GM19452 (cell line): ENCODE results near the gene DPP6.

Experiments used
- ATAC-seq: cut with Tn5 transposase; IDR thresholded peaks from one replicate; pipeline ENCODE4 v1.9.1; 2021; ENCODE audit not compliant: unreplicated experiment

DPP6 gene

GRCh38 chr7:154685564-154685901, 633.3 kb downstream of the DPP6 start:
- ATAC-seq, result no peak

DNA sequence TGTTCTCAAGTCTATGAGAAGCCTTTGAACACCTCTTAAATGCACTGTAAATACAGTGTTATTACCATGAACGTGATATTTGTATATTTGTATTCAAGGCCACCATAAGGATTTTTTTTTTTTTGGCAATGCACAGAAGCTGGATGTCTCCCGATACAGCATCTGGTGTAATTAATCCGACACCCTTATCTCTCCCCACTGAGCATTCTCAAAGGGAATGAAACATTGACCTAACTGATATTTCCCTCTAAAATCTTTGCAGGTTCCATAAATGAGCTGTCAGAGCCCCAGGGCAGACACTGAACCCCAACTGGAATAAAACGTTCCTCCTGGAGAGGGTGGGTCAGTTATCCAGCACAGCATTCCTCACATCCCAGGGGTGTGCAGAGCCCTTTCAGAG, 634.1 kb downstream of the DPP6 start:
- no peak for ATAC-seq

GRCh38 chr7:154688952-154689351, 636.8 kb downstream of the DPP6 start:
- ATAC-seq, result no peak

DNA sequence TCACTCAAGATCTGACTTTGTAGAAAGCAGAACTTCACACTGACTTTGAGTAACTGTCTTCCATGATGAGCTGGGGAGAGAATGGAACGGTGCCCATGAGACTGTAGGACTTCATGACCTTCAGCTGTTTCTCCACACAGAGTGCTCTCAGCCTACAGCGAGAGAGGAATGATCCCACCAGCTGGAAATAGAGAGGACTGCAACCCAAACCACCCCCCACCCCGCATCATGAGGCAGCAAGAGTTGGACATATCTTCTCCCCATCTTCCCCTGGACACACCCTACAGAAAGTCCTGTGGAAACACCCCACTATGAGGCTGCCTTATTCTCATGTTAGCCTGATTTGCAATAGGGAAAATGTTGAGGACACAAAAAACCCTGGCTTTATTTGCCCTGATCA, 638.2 kb downstream of the DPP6 start:
- no peak for ATAC-seq

DNA sequence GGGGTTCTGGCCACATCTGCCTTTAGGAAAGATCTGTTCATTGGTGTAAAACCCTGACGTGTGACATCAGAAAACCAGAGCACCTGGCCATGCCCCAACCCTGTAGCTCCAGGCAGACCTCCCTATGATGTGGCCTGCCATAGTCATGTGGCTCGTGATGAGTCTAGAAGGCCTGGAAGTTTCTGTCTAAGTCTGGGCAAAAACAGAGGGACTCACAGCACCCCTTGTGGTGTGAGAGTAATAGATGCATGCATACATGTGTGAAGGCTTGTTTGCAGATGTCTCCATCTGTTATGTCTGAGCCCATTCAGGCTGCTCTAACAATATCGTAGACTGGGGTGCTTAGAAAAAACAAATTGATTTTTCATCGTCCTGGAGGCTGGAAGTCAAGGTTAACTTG, 641.5 kb downstream of the DPP6 start:
- no peak for ATAC-seq

DNA sequence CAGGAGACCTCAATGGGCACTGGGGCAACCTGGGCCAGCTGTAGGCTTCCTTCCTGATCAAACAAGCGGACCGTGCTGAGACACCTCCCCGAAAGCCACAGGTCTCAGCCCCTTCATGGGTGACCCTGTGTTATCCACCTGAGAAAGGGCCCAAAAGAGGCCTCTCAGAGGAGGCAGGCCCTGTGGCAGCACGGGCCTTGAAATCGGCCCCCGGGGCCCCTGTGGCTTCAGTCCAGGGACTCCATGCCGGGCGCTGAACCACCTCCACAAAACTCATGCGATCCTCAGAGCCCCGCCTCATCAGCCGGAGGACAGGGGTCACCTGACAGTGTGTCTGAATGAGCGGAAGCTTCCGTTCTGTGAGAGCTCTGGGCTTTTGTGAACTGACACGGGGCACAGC, 643.6 kb downstream of the DPP6 start:
- no peak for ATAC-seq

- no peak for ATAC-seq
Measured at GRCh38 chr7:154696556-154696955, 644.4 kb downstream of the DPP6 start.

GRCh38 chr7:154698726-154699291, 646.6 kb downstream of the DPP6 start:
- ATAC-seq, result no peak

GRCh38 chr7:154699417-154699816, 647.2 kb downstream of the DPP6 start:
- no peak for ATAC-seq

- ATAC-seq, result no peak
Measured at GRCh38 chr7:154709840-154710520, 657.8 kb downstream of the DPP6 start.

GRCh38 chr7:154720016-154720415, 667.8 kb downstream of the DPP6 start:
- ATAC-seq, result no peak

GRCh38 chr7:154721086-154721485, 668.9 kb downstream of the DPP6 start:
- ATAC-seq, result no peak

DNA sequence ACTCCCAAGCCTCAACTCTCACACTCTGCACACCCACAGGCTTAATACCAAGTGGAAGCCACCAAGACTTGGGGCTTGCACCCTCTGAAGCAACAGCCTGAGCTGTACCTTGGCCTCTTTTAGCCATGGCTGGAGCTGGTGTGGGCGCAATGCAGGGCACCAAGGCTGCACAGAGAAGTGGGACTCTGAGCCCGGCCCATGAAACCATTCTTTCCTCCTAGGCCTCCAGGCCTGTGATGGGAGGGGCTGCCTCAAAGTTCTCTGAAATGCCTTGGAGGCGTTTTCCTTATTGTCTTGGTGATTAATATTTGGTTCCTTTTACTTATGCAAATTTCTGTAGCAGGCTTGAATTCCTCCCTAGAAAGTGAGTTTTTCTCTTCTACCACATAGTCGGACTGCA, 674.2 kb downstream of the DPP6 start:
- ATAC-seq, result no peak

- no peak for ATAC-seq
Measured at GRCh38 chr7:154729056-154729455, 676.9 kb downstream of the DPP6 start.

GRCh38 chr7:154735766-154736165, 683.6 kb downstream of the DPP6 start:
- ATAC-seq, result no peak

- ATAC-seq, result no peak
Measured at GRCh38 chr7:154736389-154736788, 684.2 kb downstream of the DPP6 start.

GRCh38 chr7:154738216-154738615, 686.0 kb downstream of the DPP6 start:
- no peak for ATAC-seq

GRCh38 chr7:154741131-154741530, 688.9 kb downstream of the DPP6 start:
- no peak for ATAC-seq

GRCh38 chr7:154743206-154743605, 691.0 kb downstream of the DPP6 start:
- ATAC-seq, result no peak

DNA sequence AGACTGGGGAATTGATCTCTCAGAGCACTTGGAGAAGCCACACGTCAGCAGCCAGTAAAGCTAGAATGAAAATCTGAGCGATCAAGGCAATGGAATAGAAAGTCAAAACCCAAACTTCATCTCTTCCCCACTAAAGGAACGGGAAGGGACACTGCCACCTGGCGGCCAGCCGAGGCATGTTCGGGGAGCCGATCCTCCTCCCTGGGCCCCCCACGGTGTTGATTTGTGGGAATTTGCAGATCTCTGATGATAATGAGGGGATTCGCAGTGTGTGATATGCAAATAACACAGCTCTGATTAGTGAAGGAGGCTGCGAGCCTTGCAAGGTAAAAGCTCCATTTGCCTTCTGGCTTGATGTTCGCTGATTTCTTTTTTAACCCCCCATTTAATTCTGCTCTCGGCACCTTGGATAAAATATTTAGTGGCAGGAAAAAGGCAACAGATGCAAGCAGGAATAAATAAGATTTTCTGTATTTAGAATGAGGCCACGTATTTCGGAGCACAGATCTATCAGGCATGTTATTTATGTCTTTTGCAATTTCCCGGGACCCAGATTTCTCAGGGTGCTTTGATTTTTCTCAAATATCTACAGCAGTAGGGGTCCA, 692.2 kb downstream of the DPP6 start:
- ATAC-seq, result no peak

- no peak for ATAC-seq
Measured at GRCh38 chr7:154744861-154745258, 692.7 kb downstream of the DPP6 start.

DNA sequence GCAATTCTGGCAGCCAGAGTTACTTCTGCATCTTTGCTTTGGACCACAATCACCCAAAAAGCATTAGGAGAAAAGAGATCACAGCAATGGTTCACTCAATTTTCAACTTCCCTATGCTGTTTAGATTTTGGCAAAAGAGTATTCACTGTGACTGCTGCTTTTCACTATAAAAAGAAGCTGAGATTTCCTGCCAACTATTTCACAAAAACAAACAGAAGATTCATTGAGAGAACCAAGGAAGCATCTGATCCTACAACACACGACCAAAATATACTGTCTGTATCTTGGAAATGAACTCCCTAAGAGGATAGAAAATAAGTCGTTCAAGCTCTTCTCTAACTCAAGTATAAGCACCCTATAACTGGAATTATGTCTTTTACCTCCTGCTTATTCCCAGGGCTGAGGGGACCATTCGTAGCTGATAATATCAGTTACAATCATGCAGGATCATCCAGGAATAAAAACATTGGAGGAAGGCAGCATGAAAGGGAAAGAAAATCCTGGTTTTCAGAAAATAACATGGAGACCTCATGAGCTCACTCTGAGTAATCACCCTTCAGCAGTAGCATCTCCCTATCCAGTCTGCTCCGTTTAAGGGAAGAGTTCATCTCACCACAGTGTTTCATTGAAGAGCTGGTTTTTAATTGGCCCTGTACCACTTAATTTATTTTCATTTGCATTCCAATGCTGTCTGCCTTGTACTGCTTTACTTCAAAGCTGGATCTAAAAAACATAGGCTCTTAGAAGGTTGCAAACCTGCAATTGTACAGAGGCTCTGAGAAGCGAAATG, 694.6 kb downstream of the DPP6 start:
- no peak for ATAC-seq
